Stomach (tissue), 9 donors: ENCODE measurements around the gene STX18. TPM values are rescaled to one million over a fixed set of nuclear protein-coding genes. Genes with fewer than 3 reads are reported as not detected.

Experiments used
- DNase-seq, 2 donors: peaks; one replicate each; pipeline versions ENCODE4 v3.0.0 to v3.0.0-alpha.2; 2013 to 2019
- H3K27ac ChIP-seq, 5 donors: fragments of 200-600 bp in 4 of 5; sonication (generic) in 4 of 5; one replicate each; pipeline ENCODE4 v1.5.1; 2013 to 2019; ENCODE audit warnings: mild to moderate bottlenecking in 1 of 5, moderate library complexity in 1 of 5
- H3K27me3 ChIP-seq, 3 donors: fragments of 200-600 bp; sonication (generic); one replicate each; pipeline ENCODE4 v1.5.1; 2017 to 2019; ENCODE audit warnings: mixed run types in 1 of 3
- H3K36me3 ChIP-seq, 4 donors: fragments of 200-600 bp; sonication (generic); 1 replicate in 3 of 4; 2 replicates in 1 of 4; pipeline ENCODE4 v1.5.1; 2016 to 2019
- H3K4me1 ChIP-seq, 4 donors: fragments of 200-600 bp; sonication (generic); one replicate each; pipeline ENCODE4 v1.5.1; 2016 to 2019
- H3K4me3 ChIP-seq, 4 donors: fragments of 200-600 bp; sonication (generic) in 3 of 4; one replicate each; pipeline ENCODE4 v1.5.1; 2016 to 2019; ENCODE audit warnings: mild to moderate bottlenecking in 1 of 4
- H3K9me3 ChIP-seq, 4 donors: fragments of 200-600 bp; sonication (generic); one replicate each; pipeline ENCODE4 v1.5.1; 2016 to 2019
- CTCF ChIP-seq, 7 experiments: fragments of 450-650 bp in 4 of 7; fragments of 200-600 bp in 3 of 7; sonication (generic) in 3 of 7; IDR thresholded peaks; one replicate each; pipeline ENCODE4 v1.5.1; 2016 to 2019; ENCODE audit warnings: antibody characterized with exemption in 7 of 7, control low read depth in 2 of 7, mild to moderate bottlenecking in 1 of 7
- EP300 ChIP-seq: sonication (generic); formaldehyde crosslinking; IDR thresholded peaks from one replicate; pipeline ENCODE4 v1.6.1; 2017; ENCODE audit warnings: antibody characterized with exemption
- POLR2A ChIP-seq, 4 donors: fragments of 450-650 bp; IDR thresholded peaks; one replicate each; pipeline ENCODE4 v1.6.1; 2016; ENCODE audit warnings: antibody characterized with exemption in 4 of 4, control low read depth in 2 of 4, mild to moderate bottlenecking in 1 of 4, moderate library complexity in 1 of 4
- POLR2AphosphoS5 ChIP-seq, 3 donors: sonication (generic); formaldehyde crosslinking; IDR thresholded peaks; one replicate each; pipeline ENCODE4 v1.6.1; 2016; ENCODE audit warnings: antibody characterized with exemption in 3 of 3
- WGBS, 5 donors: extraction: QIAGEN DNeasy Blood & Tissue Kit in 3 of 5; methylation state at CpG; one replicate each; pipeline versions ENCODE4 v1.1.5 to v1.1.7; 2013 to 2018; 5-methylcytosine and 5-hydroxymethylcytosine counted together
- intact Hi-C: fragments of 100-400 bp; cut with DNase I; formaldehyde crosslinking; loops from one replicate; pipeline ENCODE4 v1.15.1; 2023; ENCODE audit warnings: low total_unique reads
- polyA plus RNA-seq, 3 donors: library from polyadenylated mRNA; stranded (reverse); fragments of 200-250 nt; gene quantifications; one replicate each; pipeline ENCODE4 v1.2.3, GENCODE V29; 2013
- total RNA-seq, 5 donors: library from RNA; depleted of rRNA; stranded (reverse); fragments of >200 nt; gene quantifications; one replicate each; pipeline versions ENCODE4 v1.1.0 to v1.2.3, GENCODE V29; 2014 to 2016
- donor health status: healthy with polysubstance abuse.
- donor health status: Bipolar disorder and iron deficiency.
- donor health status: healthy.

Gene STX18
- total and polyA plus RNA-seq, 8 donors = 17.1 to 91.6 (median 26.3) TPM

GRCh38 chr4:4496592-4497372 is 45.1 kb downstream of the STX18 start:
- no peak for DNase-seq
- no peak overlapping the region for H3K4me3 ChIP-seq
- H3K27me3 ChIP-seq = no peaks in the 10 kb centered on the region
- H3K27ac ChIP-seq = no peak overlapping the region
- TF ChIP-seq EP300 (no peak), CTCF (IDR thresholded peaks at IDR 0.05) (no peak), POLR2AphosphoS5 (IDR thresholded peaks at IDR 0.05) (no peak), POLR2A (IDR thresholded peaks at IDR 0.05) (no peak)
- H3K9me3 ChIP-seq = no peaks in the 10 kb centered on the region
- H3K36me3 ChIP-seq = no peaks in the 10 kb centered on the region
- intact Hi-C loops = no loop called here
- 79 to 92% (median 88%) methylated on average over 9 of the region's 9 CpGs for WGBS, 5 donors
- peaks cover 5 to 52% (median 27%) of the 10 kb centered on the region in 4 donors for H3K4me1 ChIP-seq

GRCh38 chr4:4494882-4495281 is 47.0 kb downstream of the STX18 start:
- Histone ChIP-seq H3K27ac (no peak overlapping the region), H3K36me3 (no peaks in the 10 kb centered on the region), H3K4me3 (no peak overlapping the region), H3K27me3 (no peaks in the 10 kb centered on the region), H3K4me1 (peaks cover 3 to 61% (median 26%) of the 10 kb centered on the region in 4 donors), H3K9me3 (no peaks in the 10 kb centered on the region)
- intact Hi-C loops = no loop called here
- no peak for DNase-seq
- TF ChIP-seq POLR2AphosphoS5 (IDR thresholded peaks at IDR 0.05) = no peak
- TF ChIP-seq POLR2A (IDR thresholded peaks at IDR 0.05) = no peak
- TF ChIP-seq CTCF (IDR thresholded peaks at IDR 0.05) = no peak
- TF ChIP-seq EP300 = no peak

GRCh38 chr4:4492161-4492847 is 49.5 kb downstream of the STX18 start:
- peak overlapping the region in 2 of 5 donors; percentile 24 to 52 for H3K27ac ChIP-seq
- 14 to 37% (median 26%) methylated on average over 6 of the region's 6 CpGs for whole genome bisulfite sequencing, 5 donors
- no peaks in the 10 kb centered on the region for H3K9me3 ChIP-seq
- peak overlapping the region in 1 of 4 donors; percentile 23 for H3K4me3 ChIP-seq
- no peaks in the 10 kb centered on the region for H3K36me3 ChIP-seq
- no peak for TF ChIP-seq EP300
- no peak for TF ChIP-seq POLR2AphosphoS5 (IDR thresholded peaks at IDR 0.05)
- no peak for TF ChIP-seq POLR2A (IDR thresholded peaks at IDR 0.05)
- TF ChIP-seq CTCF (IDR thresholded peaks at IDR 0.05) = no peak
- DNase-seq = no peak
- no peaks in the 10 kb centered on the region for H3K27me3 ChIP-seq
- intact Hi-C loops = no loop called here
- H3K4me1 ChIP-seq = peaks cover 0 to 61% (median 23%) of the 10 kb centered on the region in 4 donors

GRCh38 chr4:4491396-4491893 is 50.4 kb downstream of the STX18 start:
- peak overlapping the region in 2 of 5 donors; percentile 24 to 52 for H3K27ac ChIP-seq
- 35 to 59% (median 45%) methylated on average over 8 of the region's 8 CpGs for WGBS, 5 donors
- peak overlapping the region in 1 of 4 donors; percentile 1 for H3K4me3 ChIP-seq
- no peaks in the 10 kb centered on the region for H3K36me3 ChIP-seq
- H3K4me1 ChIP-seq = peaks cover 0 to 65% (median 23%) of the 10 kb centered on the region in 4 donors
- H3K27me3 ChIP-seq = no peaks in the 10 kb centered on the region
- no peak for DNase-seq
- no peaks in the 10 kb centered on the region for H3K9me3 ChIP-seq
- intact Hi-C loops = no loop called here
- TF ChIP-seq EP300 (no peak), CTCF (IDR thresholded peaks at IDR 0.05) (no peak), POLR2AphosphoS5 (IDR thresholded peaks at IDR 0.05) (no peak), POLR2A (IDR thresholded peaks at IDR 0.05) (no peak)
